Measurements from ENCODE around the gene PIK3C3. TPM values are rescaled to one million over a fixed set of nuclear protein-coding genes. Genes with fewer than 3 reads are reported as not detected.

The PIK3C3 gene
- total RNA-seq, 6 experiments from 2014 or later = 15.2 to 27.2 (median 19.6) TPM

- intact Hi-C loops (cut with DNase I) = no loop called here
- Histone ChIP-seq H3K27ac (no peak overlapping the region), H3K9me3 (no peaks in the 10 kb centered on the region), H3K4me3 (no peak overlapping the region), H3K27me3 (no peaks in the 10 kb centered on the region), H3K36me3 (peaks cover 0 to 14% (median 1%) of the 10 kb centered on the region in 4 donors), H3K4me1 (no peaks in the 10 kb centered on the region)
- ATAC-seq = no peak
- 74% methylated on average over 2 of the region's 2 CpGs for WGBS (ENCODE audit: insufficient coverage, low coverage, low lambda C conversion rate, missing lambda C conversion rate)
- no peak for DNase-seq
- TF ChIP-seq POLR2A (IDR thresholded peaks at IDR 0.05) (no peak), CTCF (IDR thresholded peaks at IDR 0.05) (no peak)
These were observed 123.7 kb downstream of the PIK3C3 start for GRCh38 chr18:42078711-42079110.

DNA sequence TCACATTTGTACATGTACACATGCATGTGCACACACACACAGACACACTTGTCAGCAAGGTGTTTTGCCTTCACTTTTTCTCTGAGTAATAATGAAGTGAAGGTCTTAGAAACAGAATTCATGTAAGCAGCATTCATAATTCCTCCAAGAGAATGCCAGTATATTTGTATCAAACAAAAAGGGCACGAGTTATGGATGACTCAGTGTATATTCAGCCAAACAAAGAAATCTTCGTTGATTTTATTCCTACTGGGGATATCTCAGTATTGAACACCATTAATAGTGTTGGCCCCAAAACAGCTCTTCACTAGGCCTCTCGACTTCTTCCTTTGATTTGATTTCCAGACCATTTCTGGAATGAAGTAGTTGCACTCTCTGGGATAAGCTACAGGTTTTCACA, 125.3 kb downstream of the PIK3C3 start:
- Histone ChIP-seq H3K4me1 (no peaks in the 10 kb centered on the region), H3K4me3 (no peak overlapping the region), H3K9me3 (no peaks in the 10 kb centered on the region), H3K27me3 (no peaks in the 10 kb centered on the region), H3K27ac (no peak overlapping the region), H3K36me3 (peaks cover 0 to 8% (median 1%) of the 10 kb centered on the region in 4 donors)
- intact Hi-C loops (cut with DNase I) = no loop called here
- ATAC-seq (no peak), DNase-seq (no peak)
- TF ChIP-seq POLR2A (IDR thresholded peaks at IDR 0.05) = no peak
- no peak for TF ChIP-seq CTCF (IDR thresholded peaks at IDR 0.05)
- WGBS (ENCODE audit: insufficient coverage, low coverage, low lambda C conversion rate, missing lambda C conversion rate) = 93% methylated on average over 3 of the region's 3 CpGs

DNA sequence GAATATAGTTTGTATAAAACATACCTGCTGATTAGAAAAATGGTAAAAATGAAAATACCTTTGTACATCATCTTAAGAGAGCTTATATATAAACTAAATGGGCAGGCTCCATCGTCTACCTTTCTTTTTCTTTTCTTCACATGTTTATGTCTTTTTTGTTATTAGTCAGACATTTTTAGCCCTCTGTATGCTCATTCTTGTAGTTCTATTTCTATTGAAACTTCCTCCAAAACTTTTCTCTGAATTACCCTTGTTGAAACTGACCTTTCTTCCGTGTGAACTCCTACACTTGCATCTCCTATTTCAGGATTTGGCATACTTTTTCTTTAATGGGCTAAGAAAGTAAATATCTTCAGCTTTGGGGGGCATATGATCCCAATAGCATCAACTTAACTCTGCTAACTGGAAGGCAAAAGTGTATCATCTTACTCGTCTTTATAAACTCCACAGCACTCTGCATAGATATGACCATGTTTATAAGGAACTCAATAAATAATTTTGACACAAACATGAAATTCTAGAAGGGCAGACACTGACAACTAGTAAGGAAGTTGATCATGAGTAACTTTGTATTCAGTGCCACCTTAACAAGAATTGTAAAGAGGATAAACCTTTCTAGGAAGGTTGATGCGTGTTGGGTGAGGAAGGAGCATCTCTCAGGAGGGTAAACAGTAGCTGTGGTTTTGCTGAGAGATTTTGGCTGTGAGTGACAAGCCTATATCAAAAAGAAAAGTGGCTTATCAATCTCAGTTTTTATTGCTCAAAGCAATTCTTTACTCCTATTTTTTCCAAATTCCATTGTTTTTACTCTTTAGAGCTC, 127.6 kb downstream of the PIK3C3 start:
- TF ChIP-seq POLR2A (IDR thresholded peaks at IDR 0.05) = no peak
- TF ChIP-seq CTCF (IDR thresholded peaks at IDR 0.05) = no peak
- ATAC-seq = no peak

DNA sequence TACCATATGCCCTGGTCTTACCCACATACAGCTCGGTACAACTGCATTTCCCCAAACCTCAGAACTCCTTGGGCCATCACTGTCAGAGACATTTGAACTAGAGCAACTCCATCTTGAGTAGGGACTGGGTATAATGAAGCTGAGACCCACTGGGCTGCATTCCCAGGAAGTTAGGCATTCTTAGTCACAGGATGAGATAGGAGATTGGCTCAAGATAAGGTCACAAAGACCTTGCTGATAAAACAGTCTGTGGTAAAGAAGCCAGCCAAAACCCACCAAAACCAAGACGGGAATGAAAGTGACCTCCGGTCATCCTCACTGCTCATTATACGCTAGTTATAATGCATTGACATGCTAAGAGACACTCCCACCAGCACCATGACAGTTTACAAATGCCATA, 131.3 kb downstream of the PIK3C3 start:
- TF ChIP-seq POLR2A (IDR thresholded peaks at IDR 0.05) (no peak), CTCF (IDR thresholded peaks at IDR 0.05) (no peak)
- WGBS (ENCODE audit: insufficient coverage, low coverage, low lambda C conversion rate, missing lambda C conversion rate) = 88% methylated on average over 4 of the region's 4 CpGs
- intact Hi-C loops (cut with DNase I) = no loop called here
- H3K27ac ChIP-seq = no peak overlapping the region
- no peaks in the 10 kb centered on the region for H3K36me3 ChIP-seq
- ATAC-seq (no peak), DNase-seq (no peak)
- no peak overlapping the region for H3K4me3 ChIP-seq
- H3K27me3 ChIP-seq = no peaks in the 10 kb centered on the region
- no peaks in the 10 kb centered on the region for H3K9me3 ChIP-seq
- H3K4me1 ChIP-seq = no peaks in the 10 kb centered on the region

More for the DNA sequence above, 127.6 kb downstream of the PIK3C3 start:
- no peaks in the 10 kb centered on the region for H3K9me3 ChIP-seq
- no peaks in the 10 kb centered on the region for H3K4me1 ChIP-seq
- H3K27ac ChIP-seq = no peak overlapping the region
- intact Hi-C loops (cut with DNase I) = no loop called here
- H3K27me3 ChIP-seq = no peaks in the 10 kb centered on the region
- WGBS (ENCODE audit: insufficient coverage, low coverage, low lambda C conversion rate, missing lambda C conversion rate) = 89% methylated on average over 4 of the region's 4 CpGs
- peaks cover 0 to 8% (median 1%) of the 10 kb centered on the region in 4 donors for H3K36me3 ChIP-seq
- no peak overlapping the region for H3K4me3 ChIP-seq
- no peak for DNase-seq

All from right lobe of liver (tissue), 6 donors.